ENCODE results near the gene DNAH11. TPM values are rescaled to one million over a fixed set of nuclear protein-coding genes. Genes with fewer than 3 reads are reported as not detected.

The DNAH11 gene
- total and polyA plus RNA-seq, 5 donors from 2014 or later: 0.34 to 0.65 TPM; not detected in 3

GRCh38 chr7:21947056-21947455 is 404.2 kb downstream of the DNAH11 start:
- H3K4me3 Mint-ChIP-seq: peak overlapping the region in 2 of 4 donors; percentile 1 to 64
- no peaks in the 10 kb centered on the region for H3K36me3 Mint-ChIP-seq
- H3K9me3 Mint-ChIP-seq: no peaks in the 10 kb centered on the region
- Histone ChIP-seq H3K9me3 (ENCODE audit: control insufficient read depth in 2 of 2, low read length in 2 of 2) (no peaks in the 10 kb centered on the region), H3K27me3 (ENCODE audit: control insufficient read depth, insufficient read depth, low read length) (no peaks in the 10 kb centered on the region), H3K4me3 (ENCODE audit: low read depth, low read length) (no peak overlapping the region), H3K36me3 (ENCODE audit: control insufficient read depth, insufficient read depth, low read length) (no peaks in the 10 kb centered on the region), H3K27ac (ENCODE audit: insufficient read depth, low read length, poor library complexity, severe bottlenecking) (no peak overlapping the region), H3K4me1 (ENCODE audit: control insufficient read depth, insufficient read depth, low read length, poor library complexity, severe bottlenecking) (peaks cover 30% of the 10 kb centered on the region)
- DNase-seq (no peak), ATAC-seq (ENCODE audit: low read depth in 2 of 2) (no peak)
- peaks cover 4 to 48% (median 28%) of the 10 kb centered on the region in 4 donors for H3K4me1 Mint-ChIP-seq
- H3K27me3 Mint-ChIP-seq: peaks cover 23% of the 10 kb centered on the region
- no peak overlapping the region for H3K27ac Mint-ChIP-seq

GRCh38 chr7:21947946-21948345 is 405.1 kb downstream of the DNAH11 start:
- Histone ChIP-seq H3K27me3 (ENCODE audit: control insufficient read depth, insufficient read depth, low read length) (no peaks in the 10 kb centered on the region), H3K9me3 (ENCODE audit: control insufficient read depth in 2 of 2, low read length in 2 of 2) (no peaks in the 10 kb centered on the region), H3K4me3 (ENCODE audit: low read depth, low read length) (no peak overlapping the region), H3K4me1 (ENCODE audit: control insufficient read depth, insufficient read depth, low read length, poor library complexity, severe bottlenecking) (peaks cover 25% of the 10 kb centered on the region), H3K36me3 (ENCODE audit: control insufficient read depth, insufficient read depth, low read length) (no peaks in the 10 kb centered on the region), H3K27ac (ENCODE audit: insufficient read depth, low read length, poor library complexity, severe bottlenecking) (no peak overlapping the region)
- Mint-ChIP-seq H3K36me3 (no peaks in the 10 kb centered on the region), H3K9me3 (no peaks in the 10 kb centered on the region), H3K27me3 (peaks cover 23% of the 10 kb centered on the region), H3K27ac (no peak overlapping the region), H3K4me3 (peak overlapping the region in 2 of 4 donors; percentile 64 to 90), H3K4me1 (peaks cover 0 to 40% (median 21%) of the 10 kb centered on the region in 4 donors)
- DNase-seq (no peak), ATAC-seq (ENCODE audit: low read depth in 2 of 2) (no peak)

GRCh38 chr7:21948364-21948763 is 405.5 kb downstream of the DNAH11 start:
- Mint-ChIP-seq H3K4me1 (peaks cover 0 to 35% (median 18%) of the 10 kb centered on the region in 4 donors), H3K9me3 (no peaks in the 10 kb centered on the region), H3K27ac (no peak overlapping the region), H3K4me3 (peak overlapping the region in 2 of 4 donors; percentile 19 to 61), H3K27me3 (peaks cover 23% of the 10 kb centered on the region), H3K36me3 (no peaks in the 10 kb centered on the region)
- H3K9me3 ChIP-seq (ENCODE audit: control insufficient read depth in 2 of 2, low read length in 2 of 2): no peaks in the 10 kb centered on the region
- H3K36me3 ChIP-seq (ENCODE audit: control insufficient read depth, insufficient read depth, low read length): no peaks in the 10 kb centered on the region
- no peak overlapping the region for H3K4me3 ChIP-seq (ENCODE audit: low read depth, low read length)
- ATAC-seq (ENCODE audit: low read depth in 2 of 2) (no peak), DNase-seq (no peak)
- peaks cover 24% of the 10 kb centered on the region for H3K4me1 ChIP-seq (ENCODE audit: control insufficient read depth, insufficient read depth, low read length, poor library complexity, severe bottlenecking)
- no peak overlapping the region for H3K27ac ChIP-seq (ENCODE audit: insufficient read depth, low read length, poor library complexity, severe bottlenecking)
- no peaks in the 10 kb centered on the region for H3K27me3 ChIP-seq (ENCODE audit: control insufficient read depth, insufficient read depth, low read length)

- Histone ChIP-seq H3K27ac (ENCODE audit: insufficient read depth, low read length, poor library complexity, severe bottlenecking) (no peak overlapping the region), H3K27me3 (ENCODE audit: control insufficient read depth, insufficient read depth, low read length) (no peaks in the 10 kb centered on the region), H3K9me3 (ENCODE audit: control insufficient read depth in 2 of 2, low read length in 2 of 2) (no peaks in the 10 kb centered on the region), H3K4me3 (ENCODE audit: low read depth, low read length) (no peak overlapping the region), H3K4me1 (ENCODE audit: control insufficient read depth, insufficient read depth, low read length, poor library complexity, severe bottlenecking) (peaks cover 20% of the 10 kb centered on the region), H3K36me3 (ENCODE audit: control insufficient read depth, insufficient read depth, low read length) (no peaks in the 10 kb centered on the region)
- peaks cover 23% of the 10 kb centered on the region for H3K27me3 Mint-ChIP-seq
- H3K4me1 Mint-ChIP-seq: peaks cover 0 to 29% (median 15%) of the 10 kb centered on the region in 4 donors
- DNase-seq (no peak), ATAC-seq (ENCODE audit: low read depth in 2 of 2) (no peak)
- H3K36me3 Mint-ChIP-seq: no peaks in the 10 kb centered on the region
- H3K4me3 Mint-ChIP-seq: peak overlapping the region in 1 of 4 donors; percentile 19
- H3K9me3 Mint-ChIP-seq: no peaks in the 10 kb centered on the region
- H3K27ac Mint-ChIP-seq: no peak overlapping the region
Observed at GRCh38 chr7:21948887-21949540, 406.2 kb downstream of the DNAH11 start.

Other genes with a start within 250 kb of the DNAH11 start
- 43.5 TPM for gene SP4, start 115.0 kb upstream of the DNAH11 start, total RNA-seq
- gene SP4, start 115.0 kb upstream of the DNAH11 start, polyA plus RNA-seq: 10 to 100 TPM; 14.9 to 17.4 (median 16.5) TPM

Measured in CD4-positive, CD25-positive, alpha-beta regulatory T cell (primary cell).